GM20000 (cell line): ENCODE data around the gene CMIP.

Source experiments
- DNase-seq: peaks from one replicate; pipeline ENCODE4 v3.0.0; 2012; ENCODE audit warnings: low spot score
- CTCF ChIP-seq: IDR thresholded peaks from 2 replicates; pipeline ENCODE4 v1.5.1; 2012; ENCODE audit warnings: mild to moderate bottlenecking, control low read depth; ENCODE audit errors: extremely low read depth, missing control alignments

The CMIP gene

GRCh38 chr16:81571175-81571574 lies 126.6 kb downstream of the CMIP start:
- no peak for TF ChIP-seq CTCF
- no peak for DNase-seq

- no peak for DNase-seq
- TF ChIP-seq CTCF: no peak
These were observed 127.2 kb downstream of the CMIP start for GRCh38 chr16:81571592-81572385.

- no peak for TF ChIP-seq CTCF
- no peak for DNase-seq
These were observed 128.0 kb downstream of the CMIP start for GRCh38 chr16:81572386-81573144.

GRCh38 chr16:81573533-81574020 lies 129.0 kb downstream of the CMIP start:
- DNase-seq: no peak
- no peak for TF ChIP-seq CTCF

- no peak for TF ChIP-seq CTCF
- DNase-seq: no peak
These were observed 129.6 kb downstream of the CMIP start for GRCh38 chr16:81574168-81574567.

- no peak for TF ChIP-seq CTCF
- DNase-seq: no peak
These were observed 130.7 kb downstream of the CMIP start for GRCh38 chr16:81575307-81575706.

- no peak for TF ChIP-seq CTCF
These were observed 131.2 kb downstream of the CMIP start for GRCh38 chr16:81575834-81576233.

More at GRCh38 chr16:81575834-81576233, 131.2 kb downstream of the CMIP start:
- DNase-seq: no peak
